Gastroesophageal sphincter (tissue), 2 donors: ENCODE data around the gene PTPN14.

ENCODE experiments used
- EP300 ChIP-seq: sonication (generic); formaldehyde crosslinking; IDR thresholded peaks from one replicate; pipeline ENCODE4 v1.6.1; 2017; ENCODE audit warnings: antibody characterized with exemption, mild to moderate bottlenecking
- POLR2AphosphoS5 ChIP-seq: sonication (generic); formaldehyde crosslinking; IDR thresholded peaks from one replicate; pipeline ENCODE4 v1.6.1; 2017; ENCODE audit warnings: antibody characterized with exemption

- TF ChIP-seq POLR2AphosphoS5 (no peak), EP300 (no peak)
Observed at GRCh38 chr1:214342525-214342924, 208.9 kb downstream of the PTPN14 start.
